HG03159 (cell line): ENCODE results near the gene COA6.

Source experiments
- ATAC-seq: cut with Tn5 transposase; IDR thresholded peaks from one replicate; pipeline ENCODE4 v1.9.1; 2021; ENCODE audit warnings: mild to moderate bottlenecking, moderate library complexity; ENCODE audit not compliant: unreplicated experiment

The COA6 gene

GRCh38 chr1:234373064-234373958, at the start of gene COA6:
TSS of gene COA6 (plus strand) at chr1:234373456. CDS start at chr1:234373467, 11 bp downstream.
- peak; percentile 90 for ATAC-seq

GRCh38 chr1:234324821-234325220, 48.4 kb upstream of the COA6 start:
- ATAC-seq: no peak

- peak; percentile 44 for ATAC-seq
These were observed 47.3 kb upstream of the COA6 start for GRCh38 chr1:234325878-234326496.

- peak; percentile 83 for ATAC-seq
These were observed 46.5 kb upstream of the COA6 start for GRCh38 chr1:234326497-234327366.

GRCh38 chr1:234327577-234328164, 45.6 kb upstream of the COA6 start:
- no peak for ATAC-seq

GRCh38 chr1:234330843-234331215, 42.4 kb upstream of the COA6 start:
- no peak for ATAC-seq

- no peak for ATAC-seq
These were observed 41.7 kb upstream of the COA6 start for GRCh38 chr1:234331507-234331906.

GRCh38 chr1:234336359-234336758, 36.9 kb upstream of the COA6 start:
- ATAC-seq: no peak

- ATAC-seq: no peak
These were observed 36.0 kb upstream of the COA6 start for GRCh38 chr1:234337233-234337632.

GRCh38 chr1:234340528-234340927, 32.7 kb upstream of the COA6 start:
- no peak for ATAC-seq

- no peak for ATAC-seq
These were observed 30.5 kb upstream of the COA6 start for GRCh38 chr1:234342774-234343173.

- ATAC-seq: no peak
These were observed 28.0 kb upstream of the COA6 start for GRCh38 chr1:234345237-234345636.

GRCh38 chr1:234348964-234349363, 24.3 kb upstream of the COA6 start:
- ATAC-seq: no peak

GRCh38 chr1:234355782-234356510, 17.3 kb upstream of the COA6 start:
- no peak for ATAC-seq

GRCh38 chr1:234356615-234357269, 16.5 kb upstream of the COA6 start:
- peak; percentile 67 for ATAC-seq

GRCh38 chr1:234357831-234358230, 15.4 kb upstream of the COA6 start:
- no peak for ATAC-seq

GRCh38 chr1:234361102-234361603, 12.1 kb upstream of the COA6 start:
- no peak for ATAC-seq

GRCh38 chr1:234362558-234362957, 10.7 kb upstream of the COA6 start:
- ATAC-seq: no peak

- ATAC-seq: no peak
These were observed 4.8 kb upstream of the COA6 start for GRCh38 chr1:234368320-234369032.
